Tongue (tissue), 2 donors: ENCODE results near the gene RAPH1. TPM values are rescaled to one million over a fixed set of nuclear protein-coding genes. Genes with fewer than 3 reads are reported as not detected.
"Not testable (repeated sequence)": the region's sequence is repeated elsewhere in the genome, so short reads cannot be mapped to it uniquely, and the experiment has no call there.

Experiments
- DNase-seq: peaks from one replicate; pipeline ENCODE4 v3.0.0-alpha.2; 2015
- total RNA-seq: library from RNA; depleted of rRNA; stranded (reverse); fragments of >200 nt; gene quantifications from one replicate; pipeline ENCODE4 v1.2.3, GENCODE V29; 2014

Gene RAPH1
- total RNA-seq, 1 donor from 2014 or later, result 77.4 TPM

DNA sequence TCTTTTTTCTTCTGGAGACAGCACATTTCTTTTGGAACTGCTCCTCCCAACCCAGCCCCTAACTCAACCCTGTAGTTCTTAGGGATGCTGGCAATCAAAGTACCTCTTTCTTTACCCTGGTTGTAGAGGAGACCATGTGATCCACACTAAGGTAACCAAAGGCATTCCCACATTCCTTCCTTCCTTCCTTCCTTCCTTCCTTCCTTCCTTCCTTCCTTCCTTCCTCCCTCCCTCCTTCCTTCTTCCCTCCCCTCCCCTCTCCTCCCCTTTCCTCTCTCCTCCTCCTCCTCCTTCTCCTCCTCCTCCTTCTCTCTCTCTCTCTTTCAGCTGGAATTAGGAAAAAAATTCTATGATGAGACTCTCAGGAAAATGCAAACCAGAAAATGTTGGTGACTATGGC lies 13.8 kb upstream of the RAPH1 start:
- DNase-seq, result no peak

DNA sequence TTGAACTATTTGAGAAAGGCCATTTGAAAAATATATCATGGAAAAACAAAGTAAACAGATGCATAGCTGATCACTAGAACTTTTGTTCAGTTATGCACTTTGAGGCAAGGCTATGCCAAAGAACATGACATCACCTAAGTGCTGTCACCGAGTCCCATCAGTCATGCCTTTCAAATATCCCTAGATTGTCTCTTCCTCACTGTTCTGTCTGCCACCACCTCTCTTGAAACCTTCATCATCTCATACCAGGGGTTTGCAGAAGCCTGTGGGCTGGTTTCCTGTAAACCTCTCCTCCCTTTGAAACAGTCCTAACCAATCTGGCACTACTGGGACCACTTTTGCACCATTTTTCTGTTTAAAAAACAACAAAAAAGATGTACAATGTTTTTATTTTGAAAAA lies 12.3 kb upstream of the RAPH1 start:
- DNase-seq, result no peak

DNA sequence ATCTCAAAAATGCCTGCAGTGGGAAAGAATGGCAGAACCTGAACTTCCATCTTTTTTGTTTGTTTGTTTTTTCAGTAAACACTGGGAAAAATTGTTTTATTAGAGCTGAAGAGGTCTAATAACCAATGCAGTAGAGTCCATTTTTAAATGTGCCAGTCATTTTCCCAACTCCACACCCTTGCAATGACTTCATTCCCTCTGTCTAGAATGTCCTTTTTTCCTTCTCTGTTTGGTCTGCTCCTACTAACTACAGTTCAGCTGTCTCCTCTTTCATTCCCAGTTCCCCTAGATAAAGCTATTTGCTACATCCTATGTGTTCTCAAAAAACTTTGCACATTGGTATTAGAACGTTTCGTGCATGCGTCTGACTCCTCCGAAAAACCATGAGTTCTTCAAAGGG lies 9.3 kb upstream of the RAPH1 start:
- no peak for DNase-seq

DNA sequence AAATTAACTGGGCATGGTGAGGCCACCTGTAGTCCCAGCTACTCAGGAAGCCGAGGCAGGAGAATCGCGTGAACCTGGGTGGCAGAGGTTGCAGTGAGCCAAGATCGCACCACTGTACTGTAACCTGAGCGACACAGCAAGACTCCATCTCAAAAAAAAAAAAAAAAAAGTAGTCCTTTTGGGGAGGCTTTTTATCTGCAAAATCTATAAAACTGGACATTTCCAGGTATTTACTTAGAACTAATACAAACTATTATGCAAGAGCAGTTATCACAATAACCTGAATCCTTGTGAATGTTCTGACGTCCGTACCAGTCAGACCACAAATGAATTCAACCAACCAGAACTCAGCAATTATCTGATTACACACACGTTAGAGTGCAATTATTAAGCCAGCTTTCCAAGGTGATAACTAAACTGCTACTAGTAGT lies 8.8 kb upstream of the RAPH1 start:
- DNase-seq, result no peak

DNA sequence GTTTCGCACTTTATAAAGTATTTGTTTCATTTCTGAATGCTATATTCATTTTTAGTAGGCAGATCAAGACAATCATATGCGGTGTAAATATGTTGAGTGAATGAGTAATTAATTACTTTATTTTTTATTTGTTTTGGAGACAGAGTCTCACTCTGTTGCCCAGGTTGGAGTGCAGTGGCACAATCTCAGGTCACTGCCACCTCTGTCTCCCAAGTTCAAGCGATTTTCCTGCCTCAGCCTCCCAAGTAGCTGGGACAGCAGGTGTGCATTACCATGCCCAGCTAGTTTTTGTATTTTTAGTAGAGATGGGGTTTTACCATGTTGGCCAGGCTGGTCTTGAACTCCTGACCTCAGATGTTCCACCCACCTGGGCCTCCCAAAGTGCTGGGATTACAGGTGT lies 5.5 kb upstream of the RAPH1 start:
- DNase-seq, result not testable (repeated sequence)

DNA sequence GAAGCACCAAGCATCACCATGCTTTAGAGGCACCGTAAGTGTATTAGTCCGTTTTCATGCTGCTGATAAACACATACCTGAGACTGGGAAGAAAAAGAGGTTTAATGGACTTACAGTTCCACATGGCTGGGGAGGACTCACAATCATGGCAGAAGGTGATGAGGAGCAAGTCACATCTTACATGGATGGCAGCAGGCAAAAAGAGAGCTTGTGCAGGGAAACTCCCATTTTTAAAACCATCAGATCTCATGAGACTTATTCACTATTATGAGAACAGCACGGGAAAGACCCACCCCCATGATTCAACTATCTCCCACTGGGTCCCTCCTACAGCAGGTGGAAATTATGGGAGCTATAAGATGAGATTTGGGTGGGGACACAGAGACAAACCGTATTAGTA lies 3.1 kb upstream of the RAPH1 start:
- DNase-seq, result not testable (repeated sequence)

DNA sequence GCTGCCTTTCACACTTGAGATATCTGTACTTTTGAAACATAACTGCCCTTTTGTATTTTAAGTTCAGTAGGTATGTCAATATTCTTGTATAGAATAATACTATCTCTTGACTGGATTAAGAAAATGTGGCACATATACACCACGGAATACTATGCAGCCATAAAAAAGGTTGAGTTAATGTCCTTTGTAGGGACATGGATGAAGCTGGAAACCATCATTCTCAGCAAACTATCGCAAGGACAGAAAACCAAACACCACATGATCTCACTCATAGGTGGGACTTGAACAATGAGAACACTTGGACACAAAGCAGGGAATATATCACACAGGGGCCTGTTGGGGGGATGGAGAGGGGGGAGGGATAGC lies 1.5 kb upstream of the RAPH1 start:
- not testable (repeated sequence) for DNase-seq

DNA sequence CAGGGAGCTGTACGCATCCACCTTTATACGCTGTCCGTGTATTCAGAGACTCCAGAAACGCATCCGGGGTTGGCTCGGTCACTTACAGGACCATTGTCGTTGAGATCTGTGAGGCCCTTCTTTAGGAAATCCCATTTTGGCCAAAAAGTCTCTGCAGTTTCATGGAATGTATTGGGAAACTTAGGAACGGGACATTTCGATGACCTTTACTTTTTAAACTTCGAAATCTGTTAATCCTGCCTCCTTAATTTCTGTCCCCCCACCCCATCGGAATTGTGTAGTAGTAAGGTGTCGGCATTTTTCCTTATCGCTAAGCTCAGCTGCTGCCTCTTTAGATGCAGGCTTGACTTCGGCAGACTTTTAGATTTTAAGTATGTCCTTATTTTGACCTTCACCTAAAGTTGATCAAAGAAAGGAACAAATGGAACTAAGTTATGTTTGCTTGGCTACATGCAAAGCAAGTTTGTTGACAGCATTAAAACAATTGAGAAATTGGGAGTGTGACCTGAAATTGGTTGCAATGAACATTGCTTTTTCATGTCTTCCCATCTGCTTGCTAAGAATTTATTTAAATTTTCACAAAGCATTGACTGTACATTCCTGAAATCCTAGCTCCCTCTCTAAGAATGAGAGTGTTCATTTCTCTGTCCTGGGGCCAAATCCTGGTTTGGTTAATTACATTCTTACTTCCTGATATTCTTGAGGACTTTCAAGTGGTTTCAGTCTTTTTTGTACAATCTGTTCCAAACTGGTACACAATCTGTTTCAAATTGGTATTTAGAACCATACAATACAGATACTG lies 884 bp upstream of the RAPH1 start:
- DNase-seq, result peak; percentile 21

DNA sequence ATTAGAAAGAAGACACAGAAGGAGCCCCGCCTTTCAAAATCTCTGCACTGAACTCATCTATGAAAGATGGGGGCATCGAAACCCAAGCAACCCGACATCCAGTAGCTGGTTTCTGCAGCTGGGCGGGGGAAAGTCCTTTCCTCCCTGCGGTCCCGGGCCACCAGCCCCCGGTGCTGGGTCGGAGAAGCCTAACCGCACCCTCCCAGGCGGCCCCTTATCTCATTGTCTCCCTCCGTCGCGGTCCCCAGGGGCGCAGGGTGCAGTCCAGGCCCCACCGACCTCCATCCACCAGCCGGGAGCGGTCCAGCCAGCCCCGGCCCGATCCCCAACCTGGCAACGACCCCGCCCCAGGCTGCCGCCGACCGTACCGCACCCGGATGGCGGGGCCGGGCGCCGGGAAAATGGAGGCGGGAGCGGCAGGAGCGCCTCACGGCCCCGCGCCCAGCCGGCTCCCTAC lies 452 bp downstream of the RAPH1 start:
- no peak for DNase-seq

DNA sequence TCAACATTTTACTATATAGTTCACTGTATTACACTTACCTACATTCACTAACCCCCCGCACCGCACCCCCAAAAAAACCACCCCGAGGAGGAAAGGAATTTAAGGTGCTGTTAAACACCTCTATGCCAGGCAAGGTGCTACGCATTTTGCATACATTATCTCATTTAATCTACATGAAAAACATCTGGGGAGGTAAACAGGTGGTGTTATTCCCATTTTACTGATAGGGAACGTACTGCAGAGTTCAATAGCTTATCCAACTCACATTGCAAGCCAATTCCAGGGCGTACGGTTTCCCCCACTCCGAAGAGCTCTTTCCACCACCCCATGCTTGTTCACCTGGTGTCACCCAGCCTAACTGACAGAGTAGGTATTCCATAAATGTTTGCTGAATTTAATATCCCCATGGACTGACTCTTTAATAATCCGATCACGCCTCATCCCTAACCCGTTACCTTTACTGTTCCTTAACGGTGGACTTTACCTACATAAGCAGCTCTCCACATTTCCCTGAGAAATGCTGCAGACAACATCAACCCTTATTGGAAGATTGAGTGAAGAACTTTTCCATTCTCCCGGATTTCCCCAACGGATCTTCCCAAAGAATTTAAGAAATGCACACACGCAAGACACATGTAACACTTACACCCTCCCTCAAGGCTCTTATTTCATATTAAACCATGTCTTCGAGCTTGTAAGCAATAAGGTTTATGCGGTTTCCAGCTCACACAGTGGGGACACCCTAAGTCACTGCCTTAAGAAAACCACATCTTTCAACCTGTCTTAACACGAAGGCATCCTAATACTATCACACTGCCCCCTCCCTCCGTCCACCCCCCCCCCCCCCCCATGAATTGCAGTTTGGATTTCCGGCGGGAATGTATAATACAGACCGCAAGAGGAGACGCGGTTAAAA lies 1.2 kb downstream of the RAPH1 start:
- peak; percentile 60 for DNase-seq

DNA sequence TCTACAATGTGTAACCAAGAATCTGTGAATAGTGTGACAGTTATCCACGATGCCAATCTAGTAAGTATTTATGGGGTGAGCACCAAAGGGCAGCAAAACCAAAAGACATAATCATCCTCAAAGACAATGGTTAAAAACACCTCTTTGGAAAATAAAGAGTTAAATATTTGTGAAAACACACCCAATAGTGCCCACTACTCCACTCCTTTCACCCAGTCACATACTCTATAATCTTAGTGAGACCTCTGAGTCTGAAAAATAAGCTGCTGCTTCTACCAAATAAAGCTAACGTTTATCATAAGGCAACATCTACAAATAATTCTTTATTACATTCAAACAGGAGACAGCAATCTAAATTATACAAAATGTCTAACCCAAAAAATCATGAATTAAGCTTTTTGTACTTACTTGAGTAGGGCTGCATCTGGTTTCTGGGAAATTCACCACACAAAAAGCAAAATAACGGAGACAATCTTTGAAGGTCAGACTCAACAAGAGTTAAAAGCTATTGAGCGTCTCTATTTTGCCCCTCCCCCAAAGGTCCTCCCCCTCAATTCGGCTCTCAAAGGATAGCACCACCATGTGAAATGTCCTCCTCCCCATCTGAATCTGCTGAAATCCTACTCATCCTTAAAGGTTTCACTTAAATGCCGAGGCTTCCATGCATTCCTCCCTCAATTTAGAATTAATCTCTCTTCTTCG lies 2.0 kb downstream of the RAPH1 start:
- peak; percentile 73 for DNase-seq

DNA sequence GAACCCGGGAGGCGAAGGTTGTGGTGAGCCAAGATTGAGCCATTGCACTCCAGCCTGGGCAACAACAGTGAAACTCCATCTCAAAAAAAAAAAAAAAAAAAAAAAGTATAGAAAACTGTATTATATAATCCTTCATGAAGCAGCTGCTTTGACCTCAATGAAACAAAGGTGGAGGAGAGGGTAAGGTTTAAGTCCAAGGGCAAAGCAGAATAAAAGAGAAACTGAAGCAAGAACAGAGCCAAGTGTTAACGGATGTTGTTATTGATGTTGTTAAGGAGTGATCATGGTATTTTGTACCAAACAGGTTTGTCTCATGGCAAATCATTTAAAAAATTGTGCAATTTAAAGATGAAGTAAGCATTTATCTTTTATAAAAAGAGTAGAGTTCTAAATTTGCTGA lies 7.4 kb downstream of the RAPH1 start:
- no peak for DNase-seq

DNA sequence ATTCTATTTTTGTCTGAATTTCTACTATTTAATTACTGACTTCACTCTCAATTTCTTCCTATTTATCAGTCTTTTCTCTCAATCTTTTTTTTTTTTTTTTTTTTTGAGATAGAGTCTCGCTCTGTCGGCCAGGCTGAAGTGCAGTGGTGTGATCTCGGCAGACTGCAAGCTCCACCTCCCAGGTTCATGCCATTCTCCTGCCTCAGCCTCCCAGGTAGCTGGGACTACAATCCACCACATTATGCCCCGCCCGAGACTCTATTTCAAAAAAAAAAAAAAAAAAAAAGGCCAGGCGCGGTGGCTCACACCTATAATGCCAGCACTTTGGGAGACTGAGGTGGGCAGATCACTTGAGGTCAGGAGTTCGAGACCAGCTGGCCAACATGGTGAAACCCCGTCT lies 21.8 kb downstream of the RAPH1 start:
- not testable (repeated sequence) for DNase-seq

DNA sequence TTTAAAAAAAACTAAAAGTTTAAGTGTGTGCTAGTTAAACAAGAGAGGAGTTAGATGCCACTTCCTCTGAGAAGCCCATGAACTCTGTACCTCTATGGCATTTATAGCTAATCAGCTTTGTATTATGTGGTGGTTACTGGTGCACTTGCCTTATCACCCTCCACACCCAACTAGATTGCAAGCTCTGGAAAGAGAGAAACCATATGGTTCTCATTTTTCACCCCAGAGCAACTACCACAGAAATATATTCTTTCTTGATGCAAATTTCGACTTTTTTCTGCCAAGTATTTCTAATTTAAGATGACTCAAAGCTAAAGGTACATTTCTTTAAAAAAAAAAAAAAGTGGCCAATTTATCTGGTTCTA lies 24.2 kb downstream of the RAPH1 start:
- no peak for DNase-seq

DNA sequence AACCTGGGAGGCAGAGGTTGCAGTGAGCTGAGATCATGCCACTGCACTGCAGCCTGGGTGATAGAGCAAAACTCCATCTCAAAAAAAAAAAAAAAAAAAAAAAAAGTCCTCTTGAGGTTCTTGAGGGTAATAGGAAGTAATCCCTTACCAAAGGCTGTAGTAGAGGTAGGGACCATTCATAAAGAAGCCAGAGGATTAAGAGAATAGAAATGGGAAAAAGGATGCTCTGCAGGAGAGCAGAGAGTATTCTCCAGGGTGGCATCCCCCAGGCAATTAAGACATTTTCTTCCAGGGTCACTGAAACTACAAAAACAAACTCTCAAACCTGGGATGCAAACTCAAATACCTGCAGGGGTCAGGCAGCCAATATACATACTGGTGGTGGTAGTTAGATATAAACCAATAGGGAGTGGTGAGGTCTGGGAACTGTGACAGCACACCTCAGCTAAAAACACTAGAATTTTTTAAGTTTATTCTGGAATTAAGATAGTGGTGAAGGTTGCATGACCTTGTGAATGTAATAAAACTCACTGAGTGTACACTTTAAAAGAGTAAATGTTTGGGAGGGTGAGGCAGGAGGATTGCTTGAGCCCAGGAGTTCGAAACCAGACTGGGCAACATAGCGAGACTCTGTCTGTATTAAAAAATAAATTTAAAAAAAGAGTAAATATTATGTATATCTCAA lies 24.7 kb downstream of the RAPH1 start:
- no peak for DNase-seq

DNA sequence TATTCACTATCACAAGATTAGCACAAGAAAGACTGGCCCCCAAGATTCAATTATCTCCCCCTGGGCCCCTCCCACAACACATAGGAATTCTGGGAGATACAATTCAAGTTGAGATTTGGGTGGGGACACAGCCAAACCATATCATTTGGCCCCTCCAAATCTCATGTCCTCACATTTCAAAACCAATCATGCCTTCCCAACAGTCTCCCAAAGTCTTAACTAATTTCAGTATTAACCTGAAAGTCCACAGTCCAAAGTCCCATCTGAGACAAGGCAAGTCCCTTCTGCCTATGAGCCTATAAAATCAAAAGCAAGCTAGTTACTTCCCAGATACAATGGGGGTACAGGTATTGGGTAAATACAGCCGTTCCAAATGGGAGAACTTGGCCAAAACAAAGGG lies 31.6 kb downstream of the RAPH1 start:
- not testable (repeated sequence) for DNase-seq

DNA sequence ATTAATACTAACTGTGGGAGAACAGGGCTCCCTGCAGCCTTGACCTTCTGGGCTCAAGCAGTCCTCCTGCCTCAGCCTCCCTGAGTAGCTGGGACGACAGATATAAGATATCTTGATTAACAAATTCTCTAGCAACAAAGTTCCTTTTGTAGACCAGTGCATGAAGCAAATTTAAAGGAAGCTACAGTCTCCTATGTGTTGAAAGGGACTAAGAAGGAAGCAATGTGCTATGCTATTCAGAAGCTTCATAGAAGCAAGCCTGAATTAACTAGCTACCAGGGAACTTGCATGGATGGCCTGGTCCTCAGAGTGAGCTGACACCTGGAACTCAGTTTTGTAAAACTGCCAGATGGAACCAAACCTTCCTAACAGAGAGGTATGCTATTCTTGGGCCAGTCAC lies 33.2 kb downstream of the RAPH1 start:
- DNase-seq, result no peak

DNA sequence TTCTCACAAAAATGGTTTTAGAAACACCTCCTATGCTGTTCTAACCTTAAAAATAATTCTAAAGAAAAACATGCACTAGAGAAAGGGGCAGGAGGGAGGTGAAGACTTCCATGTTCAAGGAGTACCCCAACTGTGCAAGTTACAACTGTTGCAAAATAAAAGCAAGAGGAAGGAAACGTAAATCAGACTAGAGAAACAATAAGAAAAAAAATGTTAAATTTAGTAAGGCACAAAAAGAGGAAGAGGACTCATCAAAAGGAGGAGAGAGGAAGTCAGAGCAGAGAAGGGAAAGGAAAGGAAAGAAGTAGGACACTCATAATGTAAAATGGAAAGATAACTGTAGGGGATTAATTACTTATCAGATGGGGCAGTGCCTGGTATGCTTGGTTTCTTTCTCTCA lies 34.1 kb downstream of the RAPH1 start:
- no peak for DNase-seq

DNA sequence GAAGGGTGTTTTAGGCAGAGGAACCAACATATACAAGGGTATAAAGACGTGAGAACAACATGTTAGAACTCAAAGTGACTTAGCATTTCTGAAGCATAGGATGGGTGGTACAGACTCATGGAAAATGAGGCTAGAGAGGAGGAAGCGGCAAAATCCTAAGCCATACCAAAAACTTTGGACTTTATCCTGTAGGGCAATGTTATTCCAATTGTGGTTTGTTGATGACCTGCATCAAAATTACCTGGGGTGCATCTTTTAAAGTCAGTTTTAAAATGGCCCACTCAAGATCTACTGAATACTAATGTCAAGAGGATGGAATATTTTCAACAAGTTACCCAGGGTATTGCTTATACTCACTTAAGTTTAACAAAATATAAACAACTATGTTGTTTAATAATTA lies 34.8 kb downstream of the RAPH1 start:
- no peak for DNase-seq

DNA sequence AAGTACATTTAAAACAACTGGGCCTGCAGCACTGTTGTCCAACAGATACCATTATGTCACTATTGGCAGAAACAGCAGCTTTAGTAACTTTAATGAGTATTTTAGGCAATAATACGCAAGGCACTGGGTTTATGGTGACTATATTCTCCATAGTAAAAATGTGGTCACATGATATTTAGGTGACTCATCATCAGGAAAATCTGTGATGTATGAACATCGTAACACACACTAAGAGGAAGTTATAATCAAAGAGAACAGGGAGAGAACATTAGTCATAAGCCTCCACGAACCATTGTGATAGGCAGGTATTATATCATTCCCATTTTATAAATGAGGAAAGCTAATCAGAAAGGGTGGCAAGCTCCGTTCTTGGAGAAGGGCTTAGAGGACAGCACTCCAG lies 36.9 kb downstream of the RAPH1 start:
- DNase-seq, result peak; percentile 9

DNA sequence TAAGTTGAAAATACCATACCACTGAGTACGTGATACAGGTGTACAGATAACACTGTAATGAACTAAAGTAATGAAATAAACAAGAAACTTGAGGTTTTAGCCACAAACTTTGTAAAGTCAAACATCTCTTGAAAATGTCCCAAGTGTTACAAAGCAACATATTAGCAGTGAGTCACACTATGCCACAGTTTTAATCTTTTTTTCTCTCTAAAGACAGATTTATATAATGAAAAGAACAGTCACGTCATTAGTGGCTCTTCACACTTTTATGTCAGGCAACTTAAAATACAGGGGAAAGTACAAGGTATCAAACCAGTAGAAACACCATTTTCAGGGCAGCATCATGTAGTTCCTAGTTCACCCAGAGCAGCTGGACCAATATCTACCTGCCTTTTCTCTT lies 42.1 kb downstream of the RAPH1 start:
- no peak for DNase-seq

DNA sequence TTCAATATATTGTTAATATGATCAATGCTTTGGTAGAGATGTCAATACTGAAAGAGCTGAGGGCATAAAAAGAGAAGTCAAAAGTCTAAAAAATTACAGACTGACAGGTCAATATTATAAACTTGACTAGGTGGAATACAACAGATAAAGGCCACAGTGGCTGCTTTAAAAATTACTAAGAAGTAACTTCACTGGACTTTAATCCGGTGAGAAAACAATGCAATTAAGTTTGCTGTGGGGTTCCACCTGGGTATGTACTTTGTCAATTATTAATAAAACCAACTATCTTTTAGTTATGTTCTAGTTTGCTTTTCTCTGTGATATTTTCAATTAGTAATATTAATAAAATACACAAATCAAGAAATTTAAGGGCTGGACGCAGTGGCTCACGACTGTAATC lies 44.7 kb downstream of the RAPH1 start:
- DNase-seq, result no peak
